NCI-H2227 treated with DMSO at 0.1 percent for 48 hours (cell line): ENCODE data around the gene TNFRSF1B.

ENCODE experiments used
- DNase-seq: peaks from one replicate; lab custom pipeline; 2025; lab: John Stamatoyannopoulos, UW

TNFRSF1B gene

GRCh38 chr1:12166834-12167492 lies at the start of gene TNFRSF1B:
TNFRSF1B (plus strand) TSS chr1:12166991; CDS start chr1:12167092, 101 bp downstream.
- no peak for DNase-seq

- no peak for DNase-seq
These were observed 45.4 kb upstream of the TNFRSF1B start for GRCh38 chr1:12121212-12122003.

- no peak for DNase-seq
These were observed 43.6 kb upstream of the TNFRSF1B start for GRCh38 chr1:12123172-12123571.

GRCh38 chr1:12124693-12125421 lies 41.9 kb upstream of the TNFRSF1B start:
- DNase-seq: peak; percentile 70

- no peak for DNase-seq
These were observed 41.1 kb upstream of the TNFRSF1B start for GRCh38 chr1:12125422-12126355.

GRCh38 chr1:12126781-12127180 lies 40.0 kb upstream of the TNFRSF1B start:
- DNase-seq: no peak

- DNase-seq: no peak
These were observed 39.5 kb upstream of the TNFRSF1B start for GRCh38 chr1:12127206-12127810.

GRCh38 chr1:12128120-12128519 lies 38.7 kb upstream of the TNFRSF1B start:
- DNase-seq: no peak

- DNase-seq: no peak
These were observed 37.2 kb upstream of the TNFRSF1B start for GRCh38 chr1:12129624-12130023.

- no peak for DNase-seq
These were observed 36.2 kb upstream of the TNFRSF1B start for GRCh38 chr1:12130466-12131130.

- DNase-seq: no peak
These were observed 34.7 kb upstream of the TNFRSF1B start for GRCh38 chr1:12132078-12132477.

GRCh38 chr1:12134716-12135115 lies 32.1 kb upstream of the TNFRSF1B start:
- no peak for DNase-seq

- DNase-seq: no peak
These were observed 31.2 kb upstream of the TNFRSF1B start for GRCh38 chr1:12135612-12136011.

- DNase-seq: no peak
These were observed 29.7 kb upstream of the TNFRSF1B start for GRCh38 chr1:12136916-12137610.

- DNase-seq: no peak
These were observed 28.3 kb upstream of the TNFRSF1B start for GRCh38 chr1:12138196-12139168.

- DNase-seq: no peak
These were observed 26.8 kb upstream of the TNFRSF1B start for GRCh38 chr1:12140016-12140415.

- no peak for DNase-seq
These were observed 26.2 kb upstream of the TNFRSF1B start for GRCh38 chr1:12140515-12141162.

- no peak for DNase-seq
These were observed 25.5 kb upstream of the TNFRSF1B start for GRCh38 chr1:12141163-12141850.
